ENCODE data around the gene LRCH4. TPM values are rescaled to one million over a fixed set of nuclear protein-coding genes. Genes with fewer than 3 reads are reported as not detected.

The LRCH4 gene
- total RNA-seq, 1 experiment from 2014 or later = 66.4 TPM

GRCh38 chr7:100602889-100603725 lies 17.2 kb upstream of the LRCH4 start:
- CTCF ChIA-PET = interaction anchor here (0.7 to 1.6 kb wide), 3 partner anchors 23 to 43 kb away, joined by 3 to 8 read pairs (median 7); no protein-coding TSS in a partner anchor
- in situ Hi-C loops (cut with HindIII; ENCODE audit: low pct_unique_long_range_greater_than_20kb, low sequenced_read_pairs) = no loop called here
- Histone ChIP-seq H3K27ac (ENCODE audit: low read length) (0 out of 2 replicates have a peak overlapping the region, but pooled peaks have one; percentile 2), H3K27me3 (ENCODE audit: control insufficient read depth, insufficient read depth, low read length) (no peaks in the 10 kb centered on the region), H3K4me1 (ENCODE audit: control insufficient read depth, insufficient read depth, low read length) (peaks cover 8% of the 10 kb centered on the region; the same call in 1 of the 2 replicates), H3K36me3 (ENCODE audit: control insufficient read depth, insufficient read depth, low read length) (no peaks in the 10 kb centered on the region), H3K9me3 (ENCODE audit: control insufficient read depth, insufficient read depth, low read depth, low read length) (no peaks in the 10 kb centered on the region), H3K4me3 (ENCODE audit: low read depth in 2 of 2, low read length in 2 of 2) (peak overlapping the region; percentile 51 to 67; a peak in 3 of 4 replicates)
- DNase-seq (ENCODE audit: low read depth, low spot score) (no peak), ATAC-seq (no peak)
- no TSS peak for BruUV-seq (replicated peaks)
- POLR2A ChIA-PET = interaction anchor here (0.6 kb wide), 1 partner anchor 18 kb away, joined by 4 read pairs; no protein-coding TSS in a partner anchor
- intact Hi-C loops (cut with micrococcal nuclease; ENCODE audit: unreplicated experiment) = no loop called here
- no peak for TF ChIP-seq REST (IDR thresholded peaks at IDR 0.05; ENCODE audit: insufficient read depth in 1 of 2, low read depth in 2 of 2, low read length in 1 of 2)
- no peak for TF ChIP-seq POLR2AphosphoS5 (IDR thresholded peaks at IDR 0.05; ENCODE audit: low read depth, low read length)
- no peak for TF ChIP-seq TCF7L2 (IDR thresholded peaks at IDR 0.05; ENCODE audit: low read depth, low read length)

- BruUV-seq (replicated peaks) = no TSS peak
- H3K27ac ChIP-seq (ENCODE audit: low read length) = no peak overlapping the region
- ATAC-seq (no peak), DNase-seq (ENCODE audit: low read depth, low spot score) (no peak)
- no peaks in the 10 kb centered on the region for H3K36me3 ChIP-seq (ENCODE audit: control insufficient read depth, insufficient read depth, low read length)
- ChIA-PET POLR2A (no interaction called here), CTCF (no interaction called here)
- intact Hi-C loops (cut with micrococcal nuclease; ENCODE audit: unreplicated experiment) = no loop called here
- no peak overlapping the region for H3K4me3 ChIP-seq (ENCODE audit: low read depth in 2 of 2, low read length in 2 of 2)
- in situ Hi-C loops (cut with HindIII; ENCODE audit: low pct_unique_long_range_greater_than_20kb, low sequenced_read_pairs) = no loop called here
- no peaks in the 10 kb centered on the region; the same call in 1 of the 2 replicates for H3K4me1 ChIP-seq (ENCODE audit: control insufficient read depth, insufficient read depth, low read length)
- TF ChIP-seq CTCF (IDR thresholded peaks at IDR 0.05) = no peak
- TF ChIP-seq REST (IDR thresholded peaks at IDR 0.05; ENCODE audit: insufficient read depth in 1 of 2, low read depth in 2 of 2, low read length in 1 of 2) = no peak
- TF ChIP-seq SIN3A (IDR thresholded peaks at IDR 0.05; ENCODE audit: borderline replicate concordance, insufficient read depth, low read depth, low read length) = no peak
- no peak for TF ChIP-seq POLR2AphosphoS5 (IDR thresholded peaks at IDR 0.05; ENCODE audit: low read depth, low read length)
- no peak for TF ChIP-seq TCF7L2 (IDR thresholded peaks at IDR 0.05; ENCODE audit: low read depth, low read length)
- H3K9me3 ChIP-seq (ENCODE audit: control insufficient read depth, insufficient read depth, low read depth, low read length) = no peaks in the 10 kb centered on the region
- H3K27me3 ChIP-seq (ENCODE audit: control insufficient read depth, insufficient read depth, low read length) = no peaks in the 10 kb centered on the region
These were observed 14.8 kb upstream of the LRCH4 start for GRCh38 chr7:100600730-100601038.
